ENCODE measurements around the gene HSD17B10. TPM values are rescaled to one million over a fixed set of nuclear protein-coding genes. Genes with fewer than 3 reads are reported as not detected.

Gene HSD17B10
- polyA plus RNA-seq, 1 of the 3 experiments (the other 2 are of a cell fraction), result 157 TPM

DNA sequence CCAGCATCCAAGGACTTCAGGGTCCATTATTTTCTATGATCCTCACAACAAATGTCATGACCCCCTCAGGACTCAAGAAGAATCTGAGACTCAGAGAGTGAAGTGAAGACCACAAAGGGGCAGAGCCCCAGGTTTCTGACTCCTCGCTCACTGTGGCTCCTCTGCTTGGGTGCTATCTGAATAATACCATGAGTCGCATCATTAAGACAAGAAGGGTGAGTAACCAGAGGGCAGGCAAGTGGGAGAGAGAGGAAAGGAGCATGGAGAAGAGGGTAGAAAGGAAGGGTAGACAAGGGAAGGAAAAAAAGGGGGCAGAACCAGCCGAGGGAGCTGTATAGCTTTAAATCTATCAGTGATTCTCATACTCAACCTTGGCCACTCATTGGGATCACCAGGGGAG, 15.5 kb upstream of the HSD17B10 start:
- 47% methylated on average over 3 of the region's 3 CpGs for WGBS (ENCODE audit: low lambda C conversion rate)
- TF ChIP-seq TEAD4 (IDR thresholded peaks at IDR 0.05; ENCODE audit: borderline replicate concordance, insufficient read depth) (no peak), GABPA (IDR thresholded peaks at IDR 0.05; ENCODE audit: low read depth) (no peak), FOXM1 (IDR thresholded peaks at IDR 0.05; ENCODE audit: low read depth) (no peak), RFX5 (IDR thresholded peaks at IDR 0.05; ENCODE audit: low read length) (no peak), RCOR1 (IDR thresholded peaks at IDR 0.05; ENCODE audit: low read length) (no peak), CHD2 (IDR thresholded peaks at IDR 0.05; ENCODE audit: low read length, partially characterized antibody) (no peak), NRF1 (IDR thresholded peaks at IDR 0.05; ENCODE audit: low read depth, low read length) (no peak), EZH2phosphoT487 (IDR thresholded peaks at IDR 0.05; ENCODE audit: borderline replicate concordance, low read depth) (no peak), NFIC (IDR thresholded peaks at IDR 0.05; ENCODE audit: borderline replicate concordance) (no peak), FOSL2 (IDR thresholded peaks at IDR 0.05; ENCODE audit: borderline replicate concordance, low read depth) (no peak)
- TF ChIP-seq, protein P1, sequence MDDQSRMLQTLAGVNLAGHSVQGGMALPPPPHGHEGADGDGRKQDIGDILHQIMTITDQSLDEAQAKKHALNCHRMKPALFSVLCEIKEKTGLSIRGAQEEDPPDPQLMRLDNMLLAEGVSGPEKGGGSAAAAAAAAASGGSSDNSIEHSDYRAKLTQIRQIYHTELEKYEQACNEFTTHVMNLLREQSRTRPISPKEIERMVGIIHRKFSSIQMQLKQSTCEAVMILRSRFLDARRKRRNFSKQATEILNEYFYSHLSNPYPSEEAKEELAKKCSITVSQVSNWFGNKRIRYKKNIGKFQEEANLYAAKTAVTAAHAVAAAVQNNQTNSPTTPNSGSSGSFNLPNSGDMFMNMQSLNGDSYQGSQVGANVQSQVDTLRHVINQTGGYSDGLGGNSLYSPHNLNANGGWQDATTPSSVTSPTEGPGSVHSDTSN (IDR thresholded peaks at IDR 0.05), result no peak
- TF ChIP-seq, protein P2, sequence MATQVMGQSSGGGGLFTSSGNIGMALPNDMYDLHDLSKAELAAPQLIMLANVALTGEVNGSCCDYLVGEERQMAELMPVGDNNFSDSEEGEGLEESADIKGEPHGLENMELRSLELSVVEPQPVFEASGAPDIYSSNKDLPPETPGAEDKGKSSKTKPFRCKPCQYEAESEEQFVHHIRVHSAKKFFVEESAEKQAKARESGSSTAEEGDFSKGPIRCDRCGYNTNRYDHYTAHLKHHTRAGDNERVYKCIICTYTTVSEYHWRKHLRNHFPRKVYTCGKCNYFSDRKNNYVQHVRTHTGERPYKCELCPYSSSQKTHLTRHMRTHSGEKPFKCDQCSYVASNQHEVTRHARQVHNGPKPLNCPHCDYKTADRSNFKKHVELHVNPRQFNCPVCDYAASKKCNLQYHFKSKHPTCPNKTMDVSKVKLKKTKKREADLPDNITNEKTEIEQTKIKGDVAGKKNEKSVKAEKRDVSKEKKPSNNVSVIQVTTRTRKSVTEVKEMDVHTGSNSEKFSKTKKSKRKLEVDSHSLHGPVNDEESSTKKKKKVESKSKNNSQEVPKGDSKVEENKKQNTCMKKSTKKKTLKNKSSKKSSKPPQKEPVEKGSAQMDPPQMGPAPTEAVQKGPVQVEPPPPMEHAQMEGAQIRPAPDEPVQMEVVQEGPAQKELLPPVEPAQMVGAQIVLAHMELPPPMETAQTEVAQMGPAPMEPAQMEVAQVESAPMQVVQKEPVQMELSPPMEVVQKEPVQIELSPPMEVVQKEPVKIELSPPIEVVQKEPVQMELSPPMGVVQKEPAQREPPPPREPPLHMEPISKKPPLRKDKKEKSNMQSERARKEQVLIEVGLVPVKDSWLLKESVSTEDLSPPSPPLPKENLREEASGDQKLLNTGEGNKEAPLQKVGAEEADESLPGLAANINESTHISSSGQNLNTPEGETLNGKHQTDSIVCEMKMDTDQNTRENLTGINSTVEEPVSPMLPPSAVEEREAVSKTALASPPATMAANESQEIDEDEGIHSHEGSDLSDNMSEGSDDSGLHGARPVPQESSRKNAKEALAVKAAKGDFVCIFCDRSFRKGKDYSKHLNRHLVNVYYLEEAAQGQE (IDR thresholded peaks at IDR 0.05; ENCODE audit: low read depth, low read length), result no peak
- TF ChIP-seq, protein P3, sequence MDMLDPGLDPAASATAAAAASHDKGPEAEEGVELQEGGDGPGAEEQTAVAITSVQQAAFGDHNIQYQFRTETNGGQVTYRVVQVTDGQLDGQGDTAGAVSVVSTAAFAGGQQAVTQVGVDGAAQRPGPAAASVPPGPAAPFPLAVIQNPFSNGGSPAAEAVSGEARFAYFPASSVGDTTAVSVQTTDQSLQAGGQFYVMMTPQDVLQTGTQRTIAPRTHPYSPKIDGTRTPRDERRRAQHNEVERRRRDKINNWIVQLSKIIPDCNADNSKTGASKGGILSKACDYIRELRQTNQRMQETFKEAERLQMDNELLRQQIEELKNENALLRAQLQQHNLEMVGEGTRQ (IDR thresholded peaks at IDR 0.05; ENCODE audit: borderline replicate concordance, low read depth, low read length), result no peak
- TF ChIP-seq, protein P4, sequence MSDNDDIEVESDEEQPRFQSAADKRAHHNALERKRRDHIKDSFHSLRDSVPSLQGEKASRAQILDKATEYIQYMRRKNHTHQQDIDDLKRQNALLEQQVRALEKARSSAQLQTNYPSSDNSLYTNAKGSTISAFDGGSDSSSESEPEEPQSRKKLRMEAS (IDR thresholded peaks at IDR 0.05; ENCODE audit: low read depth), result no peak
- TF ChIP-seq, protein P5, sequence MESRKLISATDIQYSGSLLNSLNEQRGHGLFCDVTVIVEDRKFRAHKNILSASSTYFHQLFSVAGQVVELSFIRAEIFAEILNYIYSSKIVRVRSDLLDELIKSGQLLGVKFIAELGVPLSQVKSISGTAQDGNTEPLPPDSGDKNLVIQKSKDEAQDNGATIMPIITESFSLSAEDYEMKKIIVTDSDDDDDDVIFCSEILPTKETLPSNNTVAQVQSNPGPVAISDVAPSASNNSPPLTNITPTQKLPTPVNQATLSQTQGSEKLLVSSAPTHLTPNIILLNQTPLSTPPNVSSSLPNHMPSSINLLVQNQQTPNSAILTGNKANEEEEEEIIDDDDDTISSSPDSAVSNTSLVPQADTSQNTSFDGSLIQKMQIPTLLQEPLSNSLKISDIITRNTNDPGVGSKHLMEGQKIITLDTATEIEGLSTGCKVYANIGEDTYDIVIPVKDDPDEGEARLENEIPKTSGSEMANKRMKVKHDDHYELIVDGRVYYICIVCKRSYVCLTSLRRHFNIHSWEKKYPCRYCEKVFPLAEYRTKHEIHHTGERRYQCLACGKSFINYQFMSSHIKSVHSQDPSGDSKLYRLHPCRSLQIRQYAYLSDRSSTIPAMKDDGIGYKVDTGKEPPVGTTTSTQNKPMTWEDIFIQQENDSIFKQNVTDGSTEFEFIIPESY (IDR thresholded peaks at IDR 0.05; ENCODE audit: borderline replicate concordance, low read depth), result no peak
- TF ChIP-seq, protein P6, sequence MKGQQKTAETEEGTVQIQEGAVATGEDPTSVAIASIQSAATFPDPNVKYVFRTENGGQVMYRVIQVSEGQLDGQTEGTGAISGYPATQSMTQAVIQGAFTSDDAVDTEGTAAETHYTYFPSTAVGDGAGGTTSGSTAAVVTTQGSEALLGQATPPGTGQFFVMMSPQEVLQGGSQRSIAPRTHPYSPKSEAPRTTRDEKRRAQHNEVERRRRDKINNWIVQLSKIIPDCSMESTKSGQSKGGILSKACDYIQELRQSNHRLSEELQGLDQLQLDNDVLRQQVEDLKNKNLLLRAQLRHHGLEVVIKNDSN (IDR thresholded peaks at IDR 0.05; ENCODE audit: borderline replicate concordance, low read depth), result no peak
- TF ChIP-seq, protein P7, sequence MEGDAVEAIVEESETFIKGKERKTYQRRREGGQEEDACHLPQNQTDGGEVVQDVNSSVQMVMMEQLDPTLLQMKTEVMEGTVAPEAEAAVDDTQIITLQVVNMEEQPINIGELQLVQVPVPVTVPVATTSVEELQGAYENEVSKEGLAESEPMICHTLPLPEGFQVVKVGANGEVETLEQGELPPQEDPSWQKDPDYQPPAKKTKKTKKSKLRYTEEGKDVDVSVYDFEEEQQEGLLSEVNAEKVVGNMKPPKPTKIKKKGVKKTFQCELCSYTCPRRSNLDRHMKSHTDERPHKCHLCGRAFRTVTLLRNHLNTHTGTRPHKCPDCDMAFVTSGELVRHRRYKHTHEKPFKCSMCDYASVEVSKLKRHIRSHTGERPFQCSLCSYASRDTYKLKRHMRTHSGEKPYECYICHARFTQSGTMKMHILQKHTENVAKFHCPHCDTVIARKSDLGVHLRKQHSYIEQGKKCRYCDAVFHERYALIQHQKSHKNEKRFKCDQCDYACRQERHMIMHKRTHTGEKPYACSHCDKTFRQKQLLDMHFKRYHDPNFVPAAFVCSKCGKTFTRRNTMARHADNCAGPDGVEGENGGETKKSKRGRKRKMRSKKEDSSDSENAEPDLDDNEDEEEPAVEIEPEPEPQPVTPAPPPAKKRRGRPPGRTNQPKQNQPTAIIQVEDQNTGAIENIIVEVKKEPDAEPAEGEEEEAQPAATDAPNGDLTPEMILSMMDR (IDR thresholded peaks at IDR 0.05), result no peak
- CTCF ChIA-PET, result interaction anchor here (0.9 to 1.6 kb wide), 4 partner anchors 32 to 165 kb away, joined by 3 to 5 read pairs (median 4); no protein-coding TSS in a partner anchor

More for the DNA sequence above, 15.5 kb upstream of the HSD17B10 start:
- DNase-seq, result no peak
- H3K27me3 ChIP-seq (ENCODE audit: insufficient read depth), result no peaks in the 10 kb centered on the region; the same call in 1 of the 2 replicates
- no peak overlapping the region for H2AFZ ChIP-seq (ENCODE audit: low read depth)
- H3K9me3 ChIP-seq, result no peaks in the 10 kb centered on the region
- H3K9me2 ChIP-seq, result no peaks in the 10 kb centered on the region
- no peaks in the 10 kb centered on the region for H3F3A ChIP-seq (replicated peaks; ENCODE audit: insufficient read depth)
- H3K4me2 ChIP-seq, result no peak overlapping the region
- H3K79me2 ChIP-seq (ENCODE audit: insufficient read depth), result no peaks in the 10 kb centered on the region
- no peaks in the 10 kb centered on the region for H4K20me1 ChIP-seq (ENCODE audit: insufficient read depth)
- POLR2A ChIA-PET, result no interaction called here
- no peak overlapping the region for H3K4me3 ChIP-seq (ENCODE audit: low read depth in 2 of 2, low read length in 1 of 2)
- no peaks in the 10 kb centered on the region for H3K36me3 ChIP-seq (replicated peaks in 1 of 2; ENCODE audit: control insufficient read depth in 1 of 2, insufficient read depth in 2 of 2, low read length in 1 of 2)
- H3K9ac ChIP-seq, result no peak overlapping the region
- no peaks in the 10 kb centered on the region for H3K4me1 ChIP-seq (ENCODE audit: control insufficient read depth in 1 of 2, insufficient read depth in 2 of 2, low read depth in 1 of 2, low read length in 1 of 2)
- no peak overlapping the region for H3K27ac ChIP-seq (ENCODE audit: low read depth in 2 of 2, low read length in 1 of 2)
